ENCODE measurements around the gene CLTCL1. TPM values are rescaled to one million over a fixed set of nuclear protein-coding genes. Genes with fewer than 3 reads are reported as not detected.

The CLTCL1 gene
- total RNA-seq, 3 donors from 2014 or later (not counting 1 experiment from before 2014, with no cell fraction given), result 0.86 to 1.2 (median 1.2) TPM

DNA sequence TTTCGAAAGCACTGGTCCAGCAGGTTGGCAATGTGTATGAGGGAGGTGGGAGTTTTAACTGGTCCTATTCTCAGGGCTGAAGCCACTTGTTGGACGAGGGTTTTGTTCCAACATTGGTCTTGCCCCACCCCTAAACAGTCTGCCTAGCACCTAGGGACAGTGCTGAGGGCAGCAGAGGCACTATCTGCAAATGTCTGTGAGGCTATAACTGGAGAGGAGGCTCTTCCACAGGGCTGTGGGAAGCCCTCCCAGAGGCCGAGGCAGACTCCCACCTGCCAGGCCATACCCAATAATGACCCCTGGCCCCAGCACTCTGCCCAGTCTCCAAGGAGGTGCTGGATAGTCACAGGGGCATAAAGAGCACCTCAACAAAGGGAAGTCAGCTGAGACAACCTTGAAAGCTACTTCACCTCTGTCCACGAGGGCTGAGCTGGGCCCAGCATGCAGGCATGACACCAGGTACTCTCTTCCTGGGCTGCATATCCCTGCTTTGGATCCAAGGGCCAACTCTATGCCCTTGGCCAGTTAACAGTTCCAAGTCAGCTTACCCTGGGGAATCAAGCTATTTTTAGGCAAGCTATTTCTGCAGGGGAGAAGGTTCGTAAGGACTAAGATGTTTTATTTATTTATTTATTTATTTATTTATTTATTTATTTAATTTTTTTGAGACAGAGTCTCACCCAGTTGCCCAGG, 72.8 kb downstream of the CLTCL1 start:
- 81% methylated on average over 3 of the region's 5 CpGs for WGBS (ENCODE audit: insufficient coverage)
- no peaks in the 10 kb centered on the region for H3K9me3 ChIP-seq (ENCODE audit: control insufficient read depth, insufficient read depth, low read length)
- Mint-ChIP-seq H3K4me1 (peaks cover 0 to 5% of the 10 kb centered on the region in 2 donors), H3K36me3 (no peaks in the 10 kb centered on the region), H3K27me3 (ENCODE audit: low read depth in 2 of 2) (peaks cover 0 to 2% of the 10 kb centered on the region in 2 donors), H3K9me3 (no peaks in the 10 kb centered on the region), H3K4me3 (no peak overlapping the region), H3K27ac (no peak overlapping the region)
- ATAC-seq (no peak), DNase-seq (no peak)
- peaks cover 5% of the 10 kb centered on the region for H3K4me1 ChIP-seq (ENCODE audit: control insufficient read depth, insufficient read depth, low read length)
- H3K27ac ChIP-seq (ENCODE audit: low read length), result no peak overlapping the region
- H3K36me3 ChIP-seq (ENCODE audit: control insufficient read depth, insufficient read depth, low read length), result no peaks in the 10 kb centered on the region
- intact Hi-C loops (cut with micrococcal nuclease), result no loop called here
- TF ChIP-seq, protein P1, sequence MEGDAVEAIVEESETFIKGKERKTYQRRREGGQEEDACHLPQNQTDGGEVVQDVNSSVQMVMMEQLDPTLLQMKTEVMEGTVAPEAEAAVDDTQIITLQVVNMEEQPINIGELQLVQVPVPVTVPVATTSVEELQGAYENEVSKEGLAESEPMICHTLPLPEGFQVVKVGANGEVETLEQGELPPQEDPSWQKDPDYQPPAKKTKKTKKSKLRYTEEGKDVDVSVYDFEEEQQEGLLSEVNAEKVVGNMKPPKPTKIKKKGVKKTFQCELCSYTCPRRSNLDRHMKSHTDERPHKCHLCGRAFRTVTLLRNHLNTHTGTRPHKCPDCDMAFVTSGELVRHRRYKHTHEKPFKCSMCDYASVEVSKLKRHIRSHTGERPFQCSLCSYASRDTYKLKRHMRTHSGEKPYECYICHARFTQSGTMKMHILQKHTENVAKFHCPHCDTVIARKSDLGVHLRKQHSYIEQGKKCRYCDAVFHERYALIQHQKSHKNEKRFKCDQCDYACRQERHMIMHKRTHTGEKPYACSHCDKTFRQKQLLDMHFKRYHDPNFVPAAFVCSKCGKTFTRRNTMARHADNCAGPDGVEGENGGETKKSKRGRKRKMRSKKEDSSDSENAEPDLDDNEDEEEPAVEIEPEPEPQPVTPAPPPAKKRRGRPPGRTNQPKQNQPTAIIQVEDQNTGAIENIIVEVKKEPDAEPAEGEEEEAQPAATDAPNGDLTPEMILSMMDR (IDR thresholded peaks at IDR 0.05), result no peak
- no peaks in the 10 kb centered on the region for H3K27me3 ChIP-seq (ENCODE audit: control insufficient read depth, insufficient read depth, low read length)
- no peak overlapping the region for H3K4me3 ChIP-seq (ENCODE audit: low read length)

DNA sequence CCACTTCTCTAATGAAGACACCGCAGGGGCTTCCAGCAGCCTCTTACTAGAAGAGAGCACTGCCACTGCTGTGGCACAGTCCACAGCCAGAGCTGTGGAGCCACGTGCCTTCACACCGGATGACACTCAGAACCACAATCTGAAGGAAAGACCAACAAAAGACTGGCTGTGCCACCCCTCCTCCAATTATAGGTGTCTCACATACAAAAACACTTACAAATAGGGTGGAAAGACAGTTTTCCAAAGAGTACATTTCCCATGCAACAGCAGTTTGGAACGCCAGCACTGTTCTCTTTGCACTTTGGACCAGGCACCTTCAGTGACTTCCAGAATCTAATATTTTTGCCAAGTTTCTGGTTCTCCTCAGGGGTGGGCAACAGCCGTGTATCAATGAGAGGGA, 74.9 kb downstream of the CLTCL1 start:
- intact Hi-C loops (cut with micrococcal nuclease), result no loop called here
- ATAC-seq (peak; percentile 43 to 65 (median 47)), DNase-seq (peak in 1 of 2 donors; percentile 13)
- no peaks in the 10 kb centered on the region for H3K9me3 ChIP-seq (ENCODE audit: control insufficient read depth, insufficient read depth, low read length)
- Mint-ChIP-seq H3K27ac (no peak overlapping the region), H3K27me3 (ENCODE audit: low read depth in 2 of 2) (peaks cover 0 to 4% of the 10 kb centered on the region in 2 donors), H3K4me3 (no peak overlapping the region), H3K9me3 (no peaks in the 10 kb centered on the region), H3K4me1 (peaks cover 0 to 5% of the 10 kb centered on the region in 2 donors), H3K36me3 (no peaks in the 10 kb centered on the region)
- peaks cover 5% of the 10 kb centered on the region for H3K4me1 ChIP-seq (ENCODE audit: control insufficient read depth, insufficient read depth, low read length)
- no peaks in the 10 kb centered on the region for H3K27me3 ChIP-seq (ENCODE audit: control insufficient read depth, insufficient read depth, low read length)
- 83% methylated on average over 5 of the region's 5 CpGs for WGBS (ENCODE audit: insufficient coverage)
- no peaks in the 10 kb centered on the region for H3K36me3 ChIP-seq (ENCODE audit: control insufficient read depth, insufficient read depth, low read length)
- TF ChIP-seq, protein P1 (IDR thresholded peaks at IDR 0.05), result no peak
- H3K4me3 ChIP-seq (ENCODE audit: low read length), result no peak overlapping the region
- H3K27ac ChIP-seq (ENCODE audit: low read length), result no peak overlapping the region

DNA sequence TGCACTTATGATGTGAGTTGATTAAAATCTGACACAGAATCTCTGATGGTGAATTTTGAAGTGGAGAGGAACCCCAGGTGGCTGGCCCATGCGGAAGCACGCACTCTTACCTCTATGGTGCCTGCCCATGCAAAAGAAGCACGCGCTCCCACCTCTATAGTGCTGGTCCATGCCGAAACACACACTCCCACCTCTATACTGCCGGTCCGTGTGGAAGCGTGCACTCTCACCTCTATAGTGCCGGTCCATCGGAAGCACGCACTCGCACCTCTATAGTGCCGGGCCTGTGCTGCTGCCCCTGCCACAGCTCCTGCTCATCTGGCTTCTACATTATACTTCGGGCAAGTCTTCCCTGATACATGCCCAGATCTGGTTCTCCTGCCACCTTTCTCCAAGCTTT, 76.2 kb downstream of the CLTCL1 start:
- Mint-ChIP-seq H3K9me3 (no peaks in the 10 kb centered on the region), H3K27me3 (ENCODE audit: low read depth in 2 of 2) (peaks cover 0 to 9% of the 10 kb centered on the region in 2 donors), H3K27ac (no peak overlapping the region), H3K4me1 (peaks cover 0 to 5% of the 10 kb centered on the region in 2 donors), H3K36me3 (no peaks in the 10 kb centered on the region), H3K4me3 (no peak overlapping the region)
- Histone ChIP-seq H3K9me3 (ENCODE audit: control insufficient read depth, insufficient read depth, low read length) (no peaks in the 10 kb centered on the region), H3K27ac (ENCODE audit: low read length) (no peak overlapping the region), H3K4me1 (ENCODE audit: control insufficient read depth, insufficient read depth, low read length) (peaks cover 5% of the 10 kb centered on the region), H3K4me3 (ENCODE audit: low read length) (no peak overlapping the region), H3K27me3 (ENCODE audit: control insufficient read depth, insufficient read depth, low read length) (no peaks in the 10 kb centered on the region), H3K36me3 (ENCODE audit: control insufficient read depth, insufficient read depth, low read length) (no peaks in the 10 kb centered on the region)
- no peak for ATAC-seq
- WGBS (ENCODE audit: insufficient coverage), result 96% methylated on average over 14 of the region's 14 CpGs
- intact Hi-C loops (cut with micrococcal nuclease), result no loop called here
- TF ChIP-seq, protein P1 (IDR thresholded peaks at IDR 0.05), result no peak
- DNase-seq, result no peak

DNA sequence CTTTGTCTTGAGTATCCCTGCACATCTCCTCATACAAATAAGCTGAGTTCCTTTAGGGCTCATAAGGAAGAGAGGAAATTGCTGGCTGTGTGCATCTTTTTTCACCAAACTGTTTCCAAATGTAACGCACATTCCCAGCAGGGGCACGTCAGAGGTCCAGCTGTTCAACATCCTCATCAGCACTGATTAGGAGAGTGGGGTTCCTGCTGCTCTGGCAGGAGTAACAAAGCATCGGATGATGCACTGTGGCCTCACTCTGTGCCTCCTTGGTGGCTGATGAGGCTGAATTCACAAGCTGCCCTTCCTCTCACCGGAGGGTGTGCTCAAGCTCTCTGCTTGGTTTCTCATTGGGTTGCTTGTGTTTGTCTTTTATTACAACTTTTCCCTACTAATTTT, 77.4 kb downstream of the CLTCL1 start:
- no peaks in the 10 kb centered on the region for H3K27me3 ChIP-seq (ENCODE audit: control insufficient read depth, insufficient read depth, low read length)
- intact Hi-C loops (cut with micrococcal nuclease), result no loop called here
- TF ChIP-seq, protein P1 (IDR thresholded peaks at IDR 0.05), result no peak
- H3K4me3 ChIP-seq (ENCODE audit: low read length), result no peak overlapping the region
- no peaks in the 10 kb centered on the region for H3K9me3 Mint-ChIP-seq
- H3K4me1 Mint-ChIP-seq, result peaks cover 0 to 5% of the 10 kb centered on the region in 2 donors
- H3K27ac Mint-ChIP-seq, result no peak overlapping the region
- no peak for DNase-seq
- WGBS (ENCODE audit: insufficient coverage), result 88% methylated on average over 3 of the region's 4 CpGs
- ATAC-seq, result no peak
- H3K27ac ChIP-seq (ENCODE audit: low read length), result no peak overlapping the region
- H3K27me3 Mint-ChIP-seq (ENCODE audit: low read depth in 2 of 2), result peaks cover 9 to 17% of the 10 kb centered on the region in 2 donors
- H3K36me3 ChIP-seq (ENCODE audit: control insufficient read depth, insufficient read depth, low read length), result no peaks in the 10 kb centered on the region
- peaks cover 5% of the 10 kb centered on the region for H3K4me1 ChIP-seq (ENCODE audit: control insufficient read depth, insufficient read depth, low read length)
- H3K4me3 Mint-ChIP-seq, result no peak overlapping the region
- H3K36me3 Mint-ChIP-seq, result no peaks in the 10 kb centered on the region
- no peaks in the 10 kb centered on the region for H3K9me3 ChIP-seq (ENCODE audit: control insufficient read depth, insufficient read depth, low read length)

Measured in natural killer cell (primary cell).